HEK293 (cell line): ENCODE data around the gene DOCK8.

ENCODE experiments used
- CTCF ChIA-PET: fragments of 350-600 bp; formaldehyde crosslinking; extraction: SDS; loops from one replicate; lab custom pipeline; 2021; ENCODE audit warnings: antibody characterized with exemption; lab: Yijun Ruan, JAX
- POLR2A ChIA-PET: fragments of 300-600 bp; formaldehyde crosslinking; extraction: SDS; loops from one replicate; lab custom pipeline; 2020; ENCODE audit warnings: antibody characterized with exemption, inconsistent platforms; lab: Yijun Ruan, JAX
- H3K27ac ChIP-seq: fragments of 200-500 bp; sonication (Bioruptor generic); 2 replicates; pipeline ENCODE4 v1.5.1; 2014; ENCODE audit warnings: low read depth, low read length, control low read depth, inconsistent platforms; ENCODE audit errors: extremely low read depth
- H3K36me3 ChIP-seq, 2 experiments: fragments of 200-500 bp in 1 of 2; sonication (Bioruptor generic) in 1 of 2; 1 replicate in 1 of 2; 2 replicates in 1 of 2; pipeline ENCODE4 v1.5.1; 2014 to 2017; ENCODE audit warnings: inconsistent platforms in 2 of 2, low read length in 2 of 2; ENCODE audit not compliant: control insufficient read depth in 2 of 2, insufficient read depth in 1 of 2
- H3K4me1 ChIP-seq: fragments of 200-500 bp; sonication (Bioruptor generic); 2 replicates; pipeline ENCODE4 v1.5.1; 2014; ENCODE audit warnings: mild to moderate bottlenecking, low read length, inconsistent platforms; ENCODE audit not compliant: control insufficient read depth, insufficient read depth
- H3K4me3 ChIP-seq: 2 replicates; pipeline ENCODE4 v1.5.1; 2011; ENCODE audit warnings: low read depth, mild to moderate bottlenecking, control low read depth, low read length, moderate library complexity
- H3K9me3 ChIP-seq: fragments of 200-500 bp; sonication (Bioruptor generic); 2 replicates; pipeline ENCODE4 v1.5.1; 2014; ENCODE audit warnings: low read depth, low read length, inconsistent platforms; ENCODE audit not compliant: control insufficient read depth, insufficient read depth
- GFI1B ChIP-seq: fragments of 450-650 bp; formaldehyde crosslinking; IDR thresholded peaks from 2 replicates; pipeline ENCODE4 v1.5.1; 2016; ENCODE audit warnings: missing biosample characterization, missing genetic modification characterization
- HOXC10 ChIP-seq: sonication (generic); formaldehyde crosslinking; IDR thresholded peaks from 2 replicates; pipeline ENCODE4 v1.8.1; 2023; ENCODE audit warnings: mild to moderate bottlenecking, missing genetic modification reagents
- IKZF3 ChIP-seq: fragments of 450-650 bp; IDR thresholded peaks from 2 replicates; pipeline ENCODE4 v1.5.0; 2018; ENCODE audit warnings: missing biosample characterization, mild to moderate bottlenecking, missing genetic modification characterization, moderate library complexity
- REPIN1 ChIP-seq: fragments of 450-650 bp; formaldehyde crosslinking; IDR thresholded peaks from 2 replicates; pipeline ENCODE4 v1.5.1; 2017; ENCODE audit warnings: missing biosample characterization, missing genetic modification characterization, low read depth
- SCRT1 ChIP-seq: fragments of 450-650 bp; formaldehyde crosslinking; IDR thresholded peaks from 2 replicates; pipeline ENCODE4 v1.5.1; 2016; ENCODE audit warnings: missing biosample characterization, missing genetic modification characterization, borderline replicate concordance
- SETDB1 ChIP-seq: IDR thresholded peaks from one replicate; pipeline ENCODE4 v1.6.1; 2017; ENCODE audit warnings: mild to moderate bottlenecking, low read length, moderate library complexity, mixed read lengths; ENCODE audit not compliant: insufficient read length
- ZBTB8A ChIP-seq: fragments of 450-650 bp; formaldehyde crosslinking; IDR thresholded peaks from 2 replicates; pipeline ENCODE4 v1.5.1; 2016; ENCODE audit warnings: missing biosample characterization, missing genetic modification characterization
- ZFP3 ChIP-seq: fragments of 450-650 bp; formaldehyde crosslinking; IDR thresholded peaks from 2 replicates; pipeline ENCODE4 v1.5.1; 2016; ENCODE audit warnings: low read depth, missing biosample characterization, missing genetic modification characterization
- ZNF10 ChIP-seq: fragments of 450-650 bp; formaldehyde crosslinking; IDR thresholded peaks from 2 replicates; pipeline ENCODE4 v1.5.1; 2017; ENCODE audit warnings: missing biosample characterization, missing genetic modification characterization
- ZNF121 ChIP-seq: fragments of 450-650 bp; formaldehyde crosslinking; IDR thresholded peaks from 2 replicates; pipeline ENCODE4 v1.5.1; 2016; ENCODE audit warnings: missing biosample characterization, missing genetic modification characterization
- ZNF132 ChIP-seq: fragments of 450-650 bp; formaldehyde crosslinking; IDR thresholded peaks from 2 replicates; pipeline ENCODE4 v1.5.1; 2017; ENCODE audit warnings: missing biosample characterization, missing genetic modification characterization, borderline replicate concordance
- ZNF133 ChIP-seq: fragments of 450-650 bp; formaldehyde crosslinking; IDR thresholded peaks from 2 replicates; pipeline ENCODE4 v1.5.1; 2016; ENCODE audit warnings: missing biosample characterization, missing genetic modification characterization
- ZNF175 ChIP-seq: fragments of 450-650 bp; formaldehyde crosslinking; IDR thresholded peaks from 2 replicates; pipeline ENCODE4 v1.5.1; 2016; ENCODE audit warnings: missing biosample characterization, missing genetic modification characterization
- ZNF2 ChIP-seq: fragments of 450-650 bp; formaldehyde crosslinking; IDR thresholded peaks from 2 replicates; pipeline ENCODE4 v1.5.1; 2016; ENCODE audit warnings: missing biosample characterization, missing genetic modification characterization
- ZNF501 ChIP-seq: fragments of 450-650 bp; formaldehyde crosslinking; IDR thresholded peaks from 2 replicates; pipeline ENCODE4 v1.5.1; 2016; ENCODE audit warnings: missing biosample characterization, missing genetic modification characterization
- ZNF623 ChIP-seq: fragments of 450-650 bp; formaldehyde crosslinking; IDR thresholded peaks from 2 replicates; pipeline ENCODE4 v1.5.1; 2016; ENCODE audit warnings: missing biosample characterization, missing genetic modification characterization
- ZNF677 ChIP-seq: fragments of 450-650 bp; IDR thresholded peaks from 2 replicates; pipeline ENCODE4 v1.5.0; 2018; ENCODE audit warnings: missing biosample characterization, mild to moderate bottlenecking, missing genetic modification characterization, moderate library complexity
- ZSCAN23 ChIP-seq: fragments of 450-650 bp; formaldehyde crosslinking; IDR thresholded peaks from 2 replicates; pipeline ENCODE4 v1.5.1; 2016; ENCODE audit warnings: missing biosample characterization, missing genetic modification characterization
- TF ChIP-seq, protein P1 (sequence below): fragments of 450-650 bp; IDR thresholded peaks from 2 replicates; pipeline ENCODE4 v1.5.1; 2018; ENCODE audit warnings: missing biosample characterization, missing genetic modification characterization
- TF ChIP-seq, protein P2 (sequence below): fragments of 450-650 bp; formaldehyde crosslinking; IDR thresholded peaks from 2 replicates; pipeline ENCODE4 v1.5.1; 2016; ENCODE audit warnings: missing biosample characterization, missing genetic modification characterization
- TF ChIP-seq, protein P3 (sequence below): fragments of 450-650 bp; IDR thresholded peaks from 2 replicates; pipeline ENCODE4 v1.5.1; 2018; ENCODE audit warnings: missing biosample characterization, mild to moderate bottlenecking, missing genetic modification characterization
- TF ChIP-seq, protein P4 (sequence below): fragments of 450-650 bp; formaldehyde crosslinking; IDR thresholded peaks from 2 replicates; pipeline ENCODE4 v1.5.1; 2016; ENCODE audit warnings: missing biosample characterization, missing genetic modification characterization, borderline replicate concordance
- TF ChIP-seq, protein P5 (sequence below): fragments of 450-650 bp; formaldehyde crosslinking; IDR thresholded peaks from 2 replicates; pipeline ENCODE4 v1.5.1; 2016; ENCODE audit warnings: missing biosample characterization, missing genetic modification characterization
- TF ChIP-seq, protein P6 (sequence below): fragments of 450-650 bp; formaldehyde crosslinking; IDR thresholded peaks from 2 replicates; pipeline ENCODE4 v1.5.1; 2016; ENCODE audit warnings: missing biosample characterization, missing genetic modification characterization

DOCK8 gene

DNA sequence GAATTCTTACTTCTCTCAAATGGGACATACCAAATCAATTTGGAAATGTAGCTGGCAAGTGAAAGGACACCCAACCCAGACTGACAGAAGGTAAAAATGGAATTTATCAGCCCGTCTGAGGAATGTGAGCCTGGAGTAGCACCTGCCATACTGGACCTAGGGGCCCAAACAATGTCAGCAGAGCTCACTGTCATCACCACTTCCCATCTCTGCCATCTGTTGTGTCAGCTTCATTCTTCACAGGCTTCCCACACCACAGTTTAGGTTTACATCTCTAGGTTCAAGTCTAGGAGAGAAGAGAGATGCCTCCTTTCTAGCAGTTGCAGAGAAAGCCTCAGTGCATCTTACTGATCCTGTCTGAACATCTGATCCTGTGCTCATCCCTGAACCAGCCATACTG, 222.4 kb downstream of the DOCK8 start:
- ChIA-PET POLR2A (no interaction called here), CTCF (interaction anchor here (0.7 to 1.3 kb wide), 2 partner anchors 9 to 54 kb away, joined by 3 to 4 read pairs; no protein-coding TSS in a partner anchor)
- Histone ChIP-seq H3K4me1 (no peaks in the 10 kb centered on the region), H3K4me3 (no peak overlapping the region), H3K27ac (no peak overlapping the region), H3K9me3 (no peaks in the 10 kb centered on the region), H3K36me3 (no peaks in the 10 kb centered on the region)
- TF ChIP-seq HOXC10 (CRISPR knock-in tag) (no peak), ZNF501 (no peak), ZSCAN23 (tag by site-specific recombination) (no peak), ZNF623 (tag by site-specific recombination) (no peak), ZBTB8A (tag by site-specific recombination) (no peak), ZNF175 (tag by site-specific recombination) (no peak), SCRT1 (no peak), REPIN1 (tag by site-specific recombination) (no peak), SETDB1 (no peak), GFI1B (tag by site-specific recombination) (no peak), ZNF10 (no peak), ZNF677 (no peak), IKZF3 (tag by site-specific recombination) (no peak), ZNF2 (tag by site-specific recombination) (no peak), ZFP3 (tag by site-specific recombination) (no peak)
- TF ChIP-seq, protein P1, sequence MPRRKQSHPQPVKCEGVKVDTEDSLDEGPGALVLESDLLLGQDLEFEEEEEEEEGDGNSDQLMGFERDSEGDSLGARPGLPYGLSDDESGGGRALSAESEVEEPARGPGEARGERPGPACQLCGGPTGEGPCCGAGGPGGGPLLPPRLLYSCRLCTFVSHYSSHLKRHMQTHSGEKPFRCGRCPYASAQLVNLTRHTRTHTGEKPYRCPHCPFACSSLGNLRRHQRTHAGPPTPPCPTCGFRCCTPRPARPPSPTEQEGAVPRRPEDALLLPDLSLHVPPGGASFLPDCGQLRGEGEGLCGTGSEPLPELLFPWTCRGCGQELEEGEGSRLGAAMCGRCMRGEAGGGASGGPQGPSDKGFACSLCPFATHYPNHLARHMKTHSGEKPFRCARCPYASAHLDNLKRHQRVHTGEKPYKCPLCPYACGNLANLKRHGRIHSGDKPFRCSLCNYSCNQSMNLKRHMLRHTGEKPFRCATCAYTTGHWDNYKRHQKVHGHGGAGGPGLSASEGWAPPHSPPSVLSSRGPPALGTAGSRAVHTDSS (tag by site-specific recombination): no peak
- TF ChIP-seq, protein P2, sequence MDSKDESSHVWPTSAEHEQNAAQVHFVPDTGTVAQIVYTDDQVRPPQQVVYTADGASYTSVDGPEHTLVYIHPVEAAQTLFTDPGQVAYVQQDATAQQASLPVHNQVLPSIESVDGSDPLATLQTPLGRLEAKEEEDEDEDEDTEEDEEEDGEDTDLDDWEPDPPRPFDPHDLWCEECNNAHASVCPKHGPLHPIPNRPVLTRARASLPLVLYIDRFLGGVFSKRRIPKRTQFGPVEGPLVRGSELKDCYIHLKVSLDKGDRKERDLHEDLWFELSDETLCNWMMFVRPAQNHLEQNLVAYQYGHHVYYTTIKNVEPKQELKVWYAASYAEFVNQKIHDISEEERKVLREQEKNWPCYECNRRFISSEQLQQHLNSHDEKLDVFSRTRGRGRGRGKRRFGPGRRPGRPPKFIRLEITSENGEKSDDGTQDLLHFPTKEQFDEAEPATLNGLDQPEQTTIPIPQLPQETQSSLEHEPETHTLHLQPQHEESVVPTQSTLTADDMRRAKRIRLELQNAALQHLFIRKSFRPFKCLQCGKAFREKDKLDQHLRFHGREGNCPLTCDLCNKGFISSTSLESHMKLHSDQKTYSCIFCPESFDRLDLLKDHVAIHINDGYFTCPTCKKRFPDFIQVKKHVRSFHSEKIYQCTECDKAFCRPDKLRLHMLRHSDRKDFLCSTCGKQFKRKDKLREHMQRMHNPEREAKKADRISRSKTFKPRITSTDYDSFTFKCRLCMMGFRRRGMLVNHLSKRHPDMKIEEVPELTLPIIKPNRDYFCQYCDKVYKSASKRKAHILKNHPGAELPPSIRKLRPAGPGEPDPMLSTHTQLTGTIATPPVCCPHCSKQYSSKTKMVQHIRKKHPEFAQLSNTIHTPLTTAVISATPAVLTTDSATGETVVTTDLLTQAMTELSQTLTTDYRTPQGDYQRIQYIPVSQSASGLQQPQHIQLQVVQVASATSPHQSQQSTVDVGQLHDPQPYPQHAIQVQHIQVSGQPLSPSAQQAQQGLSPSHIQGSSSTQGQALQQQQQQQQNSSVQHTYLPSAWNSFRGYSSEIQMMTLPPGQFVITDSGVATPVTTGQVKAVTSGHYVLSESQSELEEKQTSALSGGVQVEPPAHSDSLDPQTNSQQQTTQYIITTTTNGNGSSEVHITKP (tag by site-specific recombination): no peak
- TF ChIP-seq, protein P3, sequence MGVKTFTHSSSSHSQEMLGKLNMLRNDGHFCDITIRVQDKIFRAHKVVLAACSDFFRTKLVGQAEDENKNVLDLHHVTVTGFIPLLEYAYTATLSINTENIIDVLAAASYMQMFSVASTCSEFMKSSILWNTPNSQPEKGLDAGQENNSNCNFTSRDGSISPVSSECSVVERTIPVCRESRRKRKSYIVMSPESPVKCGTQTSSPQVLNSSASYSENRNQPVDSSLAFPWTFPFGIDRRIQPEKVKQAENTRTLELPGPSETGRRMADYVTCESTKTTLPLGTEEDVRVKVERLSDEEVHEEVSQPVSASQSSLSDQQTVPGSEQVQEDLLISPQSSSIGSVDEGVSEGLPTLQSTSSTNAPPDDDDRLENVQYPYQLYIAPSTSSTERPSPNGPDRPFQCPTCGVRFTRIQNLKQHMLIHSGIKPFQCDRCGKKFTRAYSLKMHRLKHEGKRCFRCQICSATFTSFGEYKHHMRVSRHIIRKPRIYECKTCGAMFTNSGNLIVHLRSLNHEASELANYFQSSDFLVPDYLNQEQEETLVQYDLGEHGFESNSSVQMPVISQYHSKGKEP (tag by site-specific recombination): no peak

DNA sequence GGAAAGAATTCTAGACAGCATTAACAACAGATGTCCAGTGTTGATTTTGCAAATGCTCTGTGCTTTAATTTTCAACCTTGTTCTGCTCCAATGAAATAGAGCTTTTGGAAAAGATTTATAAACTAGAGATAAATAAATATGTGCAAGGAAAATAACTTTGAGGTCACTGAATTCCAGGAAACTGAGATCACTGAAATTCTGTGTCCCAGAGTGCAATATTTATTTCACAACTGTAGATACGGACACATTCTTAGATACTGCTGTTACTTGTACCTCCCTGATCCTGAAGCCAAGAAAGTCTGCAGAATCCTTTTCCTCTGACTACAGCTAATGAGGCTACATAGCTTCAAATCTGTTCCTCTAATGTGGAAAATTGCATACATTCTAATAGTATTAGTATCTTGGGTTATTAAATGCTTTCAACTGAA, 222.9 kb downstream of the DOCK8 start:
- POLR2A ChIA-PET: no interaction called here
- no peaks in the 10 kb centered on the region for H3K36me3 ChIP-seq
- no peak overlapping the region for H3K27ac ChIP-seq
- H3K4me1 ChIP-seq: no peaks in the 10 kb centered on the region
- CTCF ChIA-PET: interaction anchor here (1.3 kb wide), 1 partner anchor 9 kb away, joined by 4 read pairs; no protein-coding TSS in a partner anchor
- no peak overlapping the region for H3K4me3 ChIP-seq
- no peaks in the 10 kb centered on the region for H3K9me3 ChIP-seq
- TF ChIP-seq ZNF121 (tag by site-specific recombination): no peak
- TF ChIP-seq, protein P4, sequence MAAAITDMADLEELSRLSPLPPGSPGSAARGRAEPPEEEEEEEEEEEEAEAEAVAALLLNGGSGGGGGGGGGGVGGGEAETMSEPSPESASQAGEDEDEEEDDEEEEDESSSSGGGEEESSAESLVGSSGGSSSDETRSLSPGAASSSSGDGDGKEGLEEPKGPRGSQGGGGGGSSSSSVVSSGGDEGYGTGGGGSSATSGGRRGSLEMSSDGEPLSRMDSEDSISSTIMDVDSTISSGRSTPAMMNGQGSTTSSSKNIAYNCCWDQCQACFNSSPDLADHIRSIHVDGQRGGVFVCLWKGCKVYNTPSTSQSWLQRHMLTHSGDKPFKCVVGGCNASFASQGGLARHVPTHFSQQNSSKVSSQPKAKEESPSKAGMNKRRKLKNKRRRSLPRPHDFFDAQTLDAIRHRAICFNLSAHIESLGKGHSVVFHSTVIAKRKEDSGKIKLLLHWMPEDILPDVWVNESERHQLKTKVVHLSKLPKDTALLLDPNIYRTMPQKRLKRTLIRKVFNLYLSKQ: no peak
- no peak for TF ChIP-seq ZNF133 (tag by site-specific recombination)
- no peak for TF ChIP-seq ZNF132 (tag by site-specific recombination)
- TF ChIP-seq, protein P5, sequence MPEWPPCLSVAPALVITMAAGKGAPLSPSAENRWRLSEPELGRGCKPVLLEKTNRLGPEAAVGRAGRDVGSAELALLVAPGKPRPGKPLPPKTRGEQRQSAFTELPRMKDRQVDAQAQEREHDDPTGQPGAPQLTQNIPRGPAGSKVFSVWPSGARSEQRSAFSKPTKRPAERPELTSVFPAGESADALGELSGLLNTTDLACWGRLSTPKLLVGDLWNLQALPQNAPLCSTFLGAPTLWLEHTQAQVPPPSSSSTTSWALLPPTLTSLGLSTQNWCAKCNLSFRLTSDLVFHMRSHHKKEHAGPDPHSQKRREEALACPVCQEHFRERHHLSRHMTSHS (tag by site-specific recombination): no peak
- TF ChIP-seq, protein P6, sequence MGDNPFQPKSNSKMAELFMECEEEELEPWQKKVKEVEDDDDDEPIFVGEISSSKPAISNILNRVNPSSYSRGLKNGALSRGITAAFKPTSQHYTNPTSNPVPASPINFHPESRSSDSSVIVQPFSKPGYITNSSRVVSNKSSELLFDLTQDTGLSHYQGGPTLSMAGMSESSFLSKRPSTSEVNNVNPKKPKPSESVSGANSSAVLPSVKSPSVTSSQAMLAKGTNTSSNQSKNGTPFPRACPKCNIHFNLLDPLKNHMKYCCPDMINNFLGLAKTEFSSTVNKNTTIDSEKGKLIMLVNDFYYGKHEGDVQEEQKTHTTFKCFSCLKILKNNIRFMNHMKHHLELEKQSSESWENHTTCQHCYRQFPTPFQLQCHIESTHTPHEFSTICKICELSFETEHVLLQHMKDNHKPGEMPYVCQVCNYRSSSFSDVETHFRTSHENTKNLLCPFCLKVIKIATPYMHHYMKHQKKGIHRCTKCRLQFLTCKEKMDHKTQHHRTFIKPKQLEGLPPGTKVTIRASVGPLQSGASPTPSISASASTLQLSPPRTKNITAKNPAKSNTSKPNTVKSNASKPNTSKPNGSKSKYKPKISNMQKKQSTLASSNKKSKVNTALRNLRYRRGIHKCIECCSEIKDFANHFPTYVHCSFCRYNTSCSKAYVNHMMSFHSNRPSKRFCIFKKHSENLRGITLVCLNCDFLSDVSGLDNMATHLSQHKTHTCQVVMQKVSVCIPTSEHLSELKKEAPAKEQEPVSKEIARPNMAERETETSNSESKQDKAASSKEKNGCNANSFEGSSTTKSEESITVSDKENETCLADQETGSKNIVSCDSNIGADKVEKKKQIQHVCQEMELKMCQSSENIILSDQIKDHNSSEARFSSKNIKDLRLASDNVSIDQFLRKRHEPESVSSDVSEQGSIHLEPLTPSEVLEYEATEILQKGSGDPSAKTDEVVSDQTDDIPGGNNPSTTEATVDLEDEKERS (tag by site-specific recombination): no peak
